HG02981 (cell line): ENCODE data around the gene ELFN2.

ENCODE experiments used
- ATAC-seq: cut with Tn5 transposase; IDR thresholded peaks from one replicate; pipeline ENCODE4 v1.9.1; 2021; ENCODE audit warnings: mild to moderate bottlenecking, moderate library complexity; ENCODE audit not compliant: unreplicated experiment

The ELFN2 gene

GRCh38 chr22:37456346-37456745 is 29.1 kb upstream of the ELFN2 start:
- no peak for ATAC-seq

GRCh38 chr22:37455896-37456295 is 28.6 kb upstream of the ELFN2 start:
- ATAC-seq = no peak

- ATAC-seq = no peak
Observed at GRCh38 chr22:37454857-37455686, 27.8 kb upstream of the ELFN2 start.

GRCh38 chr22:37453696-37454095 is 26.4 kb upstream of the ELFN2 start:
- no peak for ATAC-seq

GRCh38 chr22:37451218-37451617 is 23.9 kb upstream of the ELFN2 start:
- ATAC-seq = no peak

- ATAC-seq = no peak
Observed at GRCh38 chr22:37449331-37450001, 22.2 kb upstream of the ELFN2 start.

GRCh38 chr22:37448516-37449127 is 21.3 kb upstream of the ELFN2 start:
- no peak for ATAC-seq

- ATAC-seq = no peak
Observed at GRCh38 chr22:37445501-37445900, 18.2 kb upstream of the ELFN2 start.

- no peak for ATAC-seq
Observed at GRCh38 chr22:37443977-37444376, 16.7 kb upstream of the ELFN2 start.

- no peak for ATAC-seq
Observed at GRCh38 chr22:37443086-37443485, 15.8 kb upstream of the ELFN2 start.

GRCh38 chr22:37442537-37442936 is 15.3 kb upstream of the ELFN2 start:
- no peak for ATAC-seq

GRCh38 chr22:37442135-37442534 is 14.9 kb upstream of the ELFN2 start:
- ATAC-seq = no peak

GRCh38 chr22:37440875-37441274 is 13.6 kb upstream of the ELFN2 start:
- no peak for ATAC-seq

GRCh38 chr22:37439347-37439746 is 12.1 kb upstream of the ELFN2 start:
- no peak for ATAC-seq

GRCh38 chr22:37435970-37436603 is 8.8 kb upstream of the ELFN2 start:
- ATAC-seq = no peak

- ATAC-seq = no peak
Observed at GRCh38 chr22:37433786-37434185, 6.5 kb upstream of the ELFN2 start.

- ATAC-seq = no peak
Observed at GRCh38 chr22:37432708-37433054, 5.4 kb upstream of the ELFN2 start.

GRCh38 chr22:37431801-37432707 is 4.8 kb upstream of the ELFN2 start:
- ATAC-seq = no peak

- no peak for ATAC-seq
Observed at GRCh38 chr22:37431366-37431765, 4.1 kb upstream of the ELFN2 start.

- ATAC-seq = no peak
Observed at GRCh38 chr22:37430941-37431340, 3.7 kb upstream of the ELFN2 start.
